Activated naive CD8-positive, alpha-beta T cell (primary cell): ENCODE measurements around the gene ITPRIPL1.

ENCODE experiments used
- H3K27ac Mint-ChIP-seq: one replicate; pipeline ENCODE4 v1.8.0; 2021; ENCODE audit warnings: mixed read lengths
- H3K27me3 Mint-ChIP-seq: one replicate; pipeline ENCODE4 v1.8.0; 2021; ENCODE audit warnings: mixed read lengths
- H3K36me3 Mint-ChIP-seq: one replicate; pipeline ENCODE4 v1.8.0; 2021; ENCODE audit warnings: mixed read lengths
- H3K4me1 Mint-ChIP-seq: one replicate; pipeline ENCODE4 v1.8.0; 2021; ENCODE audit warnings: low read depth, mixed read lengths
- H3K4me3 Mint-ChIP-seq: one replicate; pipeline ENCODE4 v1.8.0; 2021; ENCODE audit warnings: mild to moderate bottlenecking, mixed read lengths
- H3K9me3 Mint-ChIP-seq: one replicate; pipeline ENCODE4 v1.8.0; 2021; ENCODE audit warnings: low read depth, mixed read lengths

ITPRIPL1 gene

DNA sequence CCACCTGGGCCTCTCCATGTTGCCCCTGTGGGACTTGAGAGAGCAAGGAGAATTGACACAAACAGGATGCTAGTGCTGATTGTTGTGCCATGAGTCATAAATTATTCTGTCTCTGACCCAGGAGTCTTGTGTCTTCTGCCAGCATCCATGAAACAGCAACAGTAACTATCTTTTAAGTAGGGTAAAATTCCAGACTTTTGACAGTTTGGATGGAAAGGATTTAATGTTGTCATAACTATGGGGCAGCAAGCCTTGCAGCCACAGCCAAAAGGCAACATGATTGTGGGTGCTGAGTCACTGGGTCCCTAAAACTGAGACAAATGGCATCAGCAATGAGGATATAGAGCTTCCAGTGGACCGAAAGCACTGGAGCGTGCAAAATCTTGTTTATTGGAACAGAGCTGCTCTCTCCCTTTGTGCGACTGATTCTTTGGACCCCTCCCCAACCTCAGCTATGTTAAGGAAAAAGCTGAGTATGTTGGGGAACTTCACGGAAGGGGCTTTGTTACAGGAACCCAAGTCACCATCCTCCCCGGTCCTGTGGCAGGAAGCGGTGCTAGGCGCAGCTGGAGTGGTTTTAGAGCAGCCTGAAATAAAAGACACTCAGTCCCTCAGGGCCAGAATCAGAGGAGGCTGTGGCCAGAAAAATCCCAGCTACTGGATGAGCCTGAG lies 9.6 kb upstream of the ITPRIPL1 start:
- peak overlapping the region; percentile 54 for H3K4me3 Mint-ChIP-seq

GRCh38 chr2:96316999-96317398 lies 8.1 kb upstream of the ITPRIPL1 start:
- no peak overlapping the region for H3K4me3 Mint-ChIP-seq
- no peaks in the 10 kb centered on the region for H3K9me3 Mint-ChIP-seq
- peaks cover 5% of the 10 kb centered on the region for H3K36me3 Mint-ChIP-seq
- no peaks in the 10 kb centered on the region for H3K27me3 Mint-ChIP-seq
- peaks cover 46% of the 10 kb centered on the region for H3K4me1 Mint-ChIP-seq
- no peak overlapping the region for H3K27ac Mint-ChIP-seq

More for the DNA sequence above, 9.6 kb upstream of the ITPRIPL1 start:
- Mint-ChIP-seq H3K27me3 (no peaks in the 10 kb centered on the region), H3K9me3 (no peaks in the 10 kb centered on the region), H3K4me1 (peaks cover 44% of the 10 kb centered on the region), H3K36me3 (peaks cover 5% of the 10 kb centered on the region), H3K27ac (peak overlapping the region; percentile 72)

- Mint-ChIP-seq H3K9me3 (no peaks in the 10 kb centered on the region), H3K4me1 (peaks cover 46% of the 10 kb centered on the region), H3K4me3 (no peak overlapping the region), H3K36me3 (peaks cover 5% of the 10 kb centered on the region), H3K27ac (peak overlapping the region; percentile 50), H3K27me3 (no peaks in the 10 kb centered on the region)
These were observed 7.5 kb upstream of the ITPRIPL1 start for GRCh38 chr2:96317584-96317997.

GRCh38 chr2:96318723-96319122 lies 6.4 kb upstream of the ITPRIPL1 start:
- Mint-ChIP-seq H3K27ac (no peak overlapping the region), H3K9me3 (no peaks in the 10 kb centered on the region), H3K36me3 (peaks cover 5% of the 10 kb centered on the region), H3K4me1 (peaks cover 52% of the 10 kb centered on the region), H3K27me3 (no peaks in the 10 kb centered on the region), H3K4me3 (no peak overlapping the region)

GRCh38 chr2:96319396-96319795 lies 5.7 kb upstream of the ITPRIPL1 start:
- Mint-ChIP-seq H3K27ac (no peak overlapping the region), H3K36me3 (peaks cover 5% of the 10 kb centered on the region), H3K4me3 (peak overlapping the region; percentile 27), H3K9me3 (no peaks in the 10 kb centered on the region), H3K4me1 (peaks cover 58% of the 10 kb centered on the region), H3K27me3 (no peaks in the 10 kb centered on the region)

DNA sequence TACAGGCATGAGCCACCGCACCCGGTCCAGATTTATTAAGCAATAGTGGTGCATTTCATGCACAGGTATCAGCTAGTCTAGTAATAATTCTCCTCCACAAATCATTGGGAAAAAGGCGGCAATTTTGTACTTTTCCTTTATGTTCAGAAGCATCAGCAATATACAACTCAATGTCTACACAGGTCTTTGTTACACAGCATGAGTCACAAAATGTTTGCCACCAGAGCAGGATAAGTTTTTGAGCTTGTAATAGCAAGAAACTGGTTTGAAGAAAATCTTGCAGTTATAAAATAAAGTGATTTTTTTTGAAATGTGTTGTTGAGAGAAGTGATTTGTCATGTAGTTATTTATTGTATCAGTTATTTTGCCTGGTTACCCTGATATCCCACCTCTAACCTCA lies 4.8 kb upstream of the ITPRIPL1 start:
- Mint-ChIP-seq H3K4me1 (peaks cover 59% of the 10 kb centered on the region), H3K9me3 (no peaks in the 10 kb centered on the region)

DNA sequence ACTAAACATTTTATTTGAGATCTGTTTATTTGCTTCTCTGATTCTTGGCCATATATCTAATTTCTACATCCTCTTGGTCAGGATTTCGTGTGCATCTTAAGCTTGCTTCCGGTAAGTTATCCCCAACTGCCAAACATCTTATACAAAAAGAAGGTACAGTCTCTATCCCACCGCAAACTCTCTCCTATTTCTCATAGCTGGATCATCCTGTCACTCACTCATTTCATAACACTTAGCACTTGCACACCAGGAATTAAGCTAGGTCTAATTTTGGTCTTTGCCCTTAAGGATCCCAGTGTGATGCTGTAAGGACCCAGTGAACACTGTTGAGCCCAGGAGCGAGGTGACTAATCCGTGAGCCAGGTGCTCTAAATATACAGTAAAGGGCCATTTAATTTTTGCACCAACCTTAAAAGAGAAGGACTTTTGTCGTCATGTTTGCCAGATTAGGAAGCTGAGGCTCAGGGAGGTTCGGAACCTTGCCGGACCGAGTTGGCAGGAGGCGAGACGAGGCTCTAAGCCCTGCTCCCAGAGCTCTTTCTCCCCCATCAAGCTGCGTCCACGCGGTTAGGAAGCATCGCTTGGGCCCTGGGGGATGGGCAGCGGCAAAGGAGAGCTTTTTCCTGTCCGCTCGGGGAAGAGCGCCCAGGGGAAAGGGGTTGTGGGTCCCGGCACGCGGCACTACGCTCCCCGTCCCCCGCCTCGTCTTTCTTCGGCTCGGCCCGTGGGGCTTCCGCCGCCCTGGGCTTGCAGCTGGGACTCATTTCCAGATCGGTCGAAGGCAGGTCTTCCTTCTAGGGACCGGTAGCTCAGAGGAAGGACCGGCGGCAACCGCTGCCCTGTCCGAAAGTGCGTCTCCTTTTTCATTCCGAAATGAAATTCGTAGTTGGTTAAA lies 4.1 kb upstream of the ITPRIPL1 start:
- Mint-ChIP-seq H3K27me3 (no peaks in the 10 kb centered on the region), H3K9me3 (no peaks in the 10 kb centered on the region), H3K4me1 (peaks cover 59% of the 10 kb centered on the region), H3K4me3 (peak overlapping the region; percentile 95), H3K36me3 (no peaks in the 10 kb centered on the region), H3K27ac (peak overlapping the region; percentile 89)

More for the DNA sequence above, 4.8 kb upstream of the ITPRIPL1 start:
- Mint-ChIP-seq H3K36me3 (peaks cover 2% of the 10 kb centered on the region), H3K4me3 (peak overlapping the region; percentile 95), H3K27ac (peak overlapping the region; percentile 89), H3K27me3 (no peaks in the 10 kb centered on the region)

GRCh38 chr2:96323849-96324248 lies 1.3 kb upstream of the ITPRIPL1 start:
- H3K9me3 Mint-ChIP-seq, result no peaks in the 10 kb centered on the region
- peaks cover 56% of the 10 kb centered on the region for H3K4me1 Mint-ChIP-seq
- peak overlapping the region; percentile 93 for H3K27ac Mint-ChIP-seq
- no peaks in the 10 kb centered on the region for H3K27me3 Mint-ChIP-seq
- peak overlapping the region; percentile 97 for H3K4me3 Mint-ChIP-seq
- peaks cover 10% of the 10 kb centered on the region for H3K36me3 Mint-ChIP-seq

DNA sequence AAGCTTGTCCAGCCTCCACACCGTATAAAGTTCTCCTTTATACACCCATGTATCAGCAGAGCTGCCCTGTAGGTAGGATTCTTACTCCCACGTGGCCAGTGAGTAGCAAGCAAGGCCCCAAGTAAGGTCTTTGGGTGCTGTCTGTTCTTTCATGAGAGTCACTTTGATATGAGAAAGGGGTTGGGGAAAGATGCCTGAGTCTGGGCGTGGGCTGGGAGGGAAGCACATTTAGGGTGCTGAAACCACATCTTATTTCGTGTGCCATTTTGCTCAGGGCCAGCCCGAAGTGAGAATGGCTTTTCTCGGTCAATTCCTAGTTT lies 436 bp upstream of the ITPRIPL1 start:
- Mint-ChIP-seq H3K4me1 (peaks cover 51% of the 10 kb centered on the region), H3K27me3 (no peaks in the 10 kb centered on the region), H3K4me3 (peak overlapping the region; percentile 97), H3K9me3 (no peaks in the 10 kb centered on the region), H3K36me3 (peaks cover 10% of the 10 kb centered on the region), H3K27ac (peak overlapping the region; percentile 93)

- Mint-ChIP-seq H3K4me1 (peaks cover 45% of the 10 kb centered on the region), H3K9me3 (no peaks in the 10 kb centered on the region), H3K36me3 (peaks cover 10% of the 10 kb centered on the region), H3K27ac (peak overlapping the region; percentile 87), H3K27me3 (no peaks in the 10 kb centered on the region), H3K4me3 (peak overlapping the region; percentile 97)
These were observed 753 bp downstream of the ITPRIPL1 start for GRCh38 chr2:96325884-96326255.

GRCh38 chr2:96326564-96326963 lies 1.4 kb downstream of the ITPRIPL1 start:
- H3K27ac Mint-ChIP-seq, result no peak overlapping the region
- no peaks in the 10 kb centered on the region for H3K9me3 Mint-ChIP-seq
- H3K4me1 Mint-ChIP-seq, result peaks cover 43% of the 10 kb centered on the region
- peak overlapping the region; percentile 97 for H3K4me3 Mint-ChIP-seq
- no peaks in the 10 kb centered on the region for H3K27me3 Mint-ChIP-seq
- H3K36me3 Mint-ChIP-seq, result peaks cover 10% of the 10 kb centered on the region

- H3K9me3 Mint-ChIP-seq, result no peaks in the 10 kb centered on the region
- H3K4me1 Mint-ChIP-seq, result peaks cover 40% of the 10 kb centered on the region
- no peaks in the 10 kb centered on the region for H3K27me3 Mint-ChIP-seq
- H3K4me3 Mint-ChIP-seq, result peak overlapping the region; percentile 97
- H3K27ac Mint-ChIP-seq, result no peak overlapping the region
- peaks cover 10% of the 10 kb centered on the region for H3K36me3 Mint-ChIP-seq
These were observed 2.1 kb downstream of the ITPRIPL1 start for GRCh38 chr2:96326990-96327820.

- H3K27me3 Mint-ChIP-seq, result no peaks in the 10 kb centered on the region
- no peaks in the 10 kb centered on the region for H3K9me3 Mint-ChIP-seq
- peaks cover 38% of the 10 kb centered on the region for H3K4me1 Mint-ChIP-seq
- H3K4me3 Mint-ChIP-seq, result no peak overlapping the region
- H3K27ac Mint-ChIP-seq, result no peak overlapping the region
- peaks cover 10% of the 10 kb centered on the region for H3K36me3 Mint-ChIP-seq
These were observed 4.3 kb downstream of the ITPRIPL1 start for GRCh38 chr2:96329456-96329855.

GRCh38 chr2:96329874-96330273 lies 4.8 kb downstream of the ITPRIPL1 start:
- no peaks in the 10 kb centered on the region for H3K9me3 Mint-ChIP-seq
- H3K36me3 Mint-ChIP-seq, result peaks cover 10% of the 10 kb centered on the region
- H3K4me3 Mint-ChIP-seq, result no peak overlapping the region
- no peaks in the 10 kb centered on the region for H3K27me3 Mint-ChIP-seq
- H3K4me1 Mint-ChIP-seq, result peaks cover 38% of the 10 kb centered on the region
- H3K27ac Mint-ChIP-seq, result no peak overlapping the region

DNA sequence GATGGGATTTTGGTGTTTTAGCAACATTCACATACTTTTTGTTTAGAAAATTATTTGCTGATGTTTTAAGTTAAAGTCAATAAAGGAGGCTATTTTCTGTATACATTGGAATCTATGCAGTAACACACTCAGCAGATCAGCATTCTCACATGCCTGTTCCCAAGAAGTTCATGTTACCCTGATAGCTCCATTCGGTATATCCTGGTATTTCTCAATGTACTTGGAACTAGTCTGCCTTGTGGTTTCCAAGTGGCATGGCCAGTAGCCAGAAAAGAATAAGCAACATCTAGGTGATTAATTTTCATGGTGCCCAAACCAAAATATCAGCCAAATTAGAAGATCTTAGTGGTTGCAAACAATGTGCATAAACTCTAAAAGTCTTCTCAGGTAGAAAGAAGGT lies 5.3 kb downstream of the ITPRIPL1 start:
- Mint-ChIP-seq H3K9me3 (no peaks in the 10 kb centered on the region), H3K27ac (no peak overlapping the region), H3K4me1 (peaks cover 39% of the 10 kb centered on the region), H3K36me3 (peaks cover 10% of the 10 kb centered on the region), H3K4me3 (no peak overlapping the region), H3K27me3 (no peaks in the 10 kb centered on the region)
